T-helper 17 cell (primary cell): ENCODE data around the gene BCL7A. TPM values are rescaled to one million over a fixed set of nuclear protein-coding genes. Genes with fewer than 3 reads are reported as not detected.
"Not testable (repeated sequence)": the region's sequence is repeated elsewhere in the genome, so short reads cannot be mapped to it uniquely, and the experiment has no call there.

Source experiments
- ATAC-seq: fragments of 150-1000 bp; cut with Tn5 transposase; 2 replicates; pipeline ENCODE4 v1.10.0; 2021; ENCODE audit warnings: mild to moderate bottlenecking, moderate library complexity
- DNase-seq, 3 donors: peaks; one replicate each; pipeline versions ENCODE4 v3.0.0 to v3.0.0-alpha.2; 2020 to 2021
- H3K9me3 ChIP-seq: one replicate; pipeline ENCODE4 v1.7.0; 2013; ENCODE audit warnings: low read length, mild to moderate bottlenecking; ENCODE audit not compliant: control insufficient read depth, poor library complexity, severe bottlenecking
- H3K27ac Mint-ChIP-seq: one replicate; pipeline ENCODE4 v1.8.0; 2022; ENCODE audit warnings: mild to moderate bottlenecking, moderate library complexity, mixed read lengths
- H3K27me3 Mint-ChIP-seq: one replicate; pipeline ENCODE4 v1.8.0; 2022; ENCODE audit warnings: mixed read lengths
- H3K36me3 Mint-ChIP-seq: one replicate; pipeline ENCODE4 v1.8.0; 2022; ENCODE audit warnings: low read depth, mixed read lengths
- H3K4me1 Mint-ChIP-seq: one replicate; pipeline ENCODE4 v1.8.0; 2022; ENCODE audit warnings: mild to moderate bottlenecking, mixed read lengths
- H3K4me3 Mint-ChIP-seq: one replicate; pipeline ENCODE4 v1.8.0; 2022; ENCODE audit warnings: mild to moderate bottlenecking, moderate library complexity, mixed read lengths
- total RNA-seq, 4 donors: library from RNA in 2 of 4; stranded (reverse) in 2 of 4; gene quantifications; one replicate each; pipeline ENCODE4 v1.2.3 and lab custom pipeline; 2022 to 2026

BCL7A gene
- total RNA-seq, 2 donors from 2014 or later: 2.6 to 4.0 TPM

GRCh38 chr12:122042910-122043309 lies 21.2 kb downstream of the BCL7A start:
- no peaks in the 10 kb centered on the region for H3K9me3 ChIP-seq
- Mint-ChIP-seq H3K36me3 (no peaks in the 10 kb centered on the region), H3K4me3 (no peak overlapping the region), H3K27ac (no peak overlapping the region), H3K27me3 (no peaks in the 10 kb centered on the region), H3K4me1 (no peaks in the 10 kb centered on the region)
- ATAC-seq (no peak), DNase-seq (no peak)

- H3K9me3 ChIP-seq: no peaks in the 10 kb centered on the region
- DNase-seq (no peak), ATAC-seq (no peak)
- Mint-ChIP-seq H3K4me1 (no peaks in the 10 kb centered on the region), H3K27ac (no peak overlapping the region), H3K4me3 (no peak overlapping the region), H3K36me3 (no peaks in the 10 kb centered on the region), H3K27me3 (no peaks in the 10 kb centered on the region)
These were observed 21.8 kb downstream of the BCL7A start for GRCh38 chr12:122043476-122043875.

- H3K4me1 Mint-ChIP-seq: no peaks in the 10 kb centered on the region
- H3K9me3 ChIP-seq: no peaks in the 10 kb centered on the region
- H3K4me3 Mint-ChIP-seq: no peak overlapping the region
- ATAC-seq: no peak
- H3K27me3 Mint-ChIP-seq: no peaks in the 10 kb centered on the region
- H3K36me3 Mint-ChIP-seq: no peaks in the 10 kb centered on the region
- no peak overlapping the region for H3K27ac Mint-ChIP-seq
- DNase-seq: no peak
These were observed 23.6 kb downstream of the BCL7A start for GRCh38 chr12:122045262-122045661.

- Mint-ChIP-seq H3K27ac (no peak overlapping the region), H3K4me3 (no peak overlapping the region), H3K27me3 (no peaks in the 10 kb centered on the region), H3K36me3 (no peaks in the 10 kb centered on the region), H3K4me1 (no peaks in the 10 kb centered on the region)
- ATAC-seq (no peak), DNase-seq (no peak)
- no peaks in the 10 kb centered on the region for H3K9me3 ChIP-seq
These were observed 24.5 kb downstream of the BCL7A start for GRCh38 chr12:122046145-122046544.

GRCh38 chr12:122048151-122048550 lies 26.5 kb downstream of the BCL7A start:
- Mint-ChIP-seq H3K4me1 (no peaks in the 10 kb centered on the region), H3K27ac (peak overlapping the region; percentile 34), H3K36me3 (no peaks in the 10 kb centered on the region), H3K27me3 (no peaks in the 10 kb centered on the region), H3K4me3 (no peak overlapping the region)
- ATAC-seq (no peak), DNase-seq (no peak)
- H3K9me3 ChIP-seq: no peaks in the 10 kb centered on the region

- DNase-seq (no peak), ATAC-seq (no peak)
- H3K4me3 Mint-ChIP-seq: no peak overlapping the region
- H3K27me3 Mint-ChIP-seq: no peaks in the 10 kb centered on the region
- H3K4me1 Mint-ChIP-seq: peaks cover 4% of the 10 kb centered on the region
- H3K9me3 ChIP-seq: no peaks in the 10 kb centered on the region
- no peaks in the 10 kb centered on the region for H3K36me3 Mint-ChIP-seq
- H3K27ac Mint-ChIP-seq: no peak overlapping the region
These were observed 28.1 kb downstream of the BCL7A start for GRCh38 chr12:122049827-122050226.

GRCh38 chr12:122050706-122051105 lies 29.0 kb downstream of the BCL7A start:
- no peaks in the 10 kb centered on the region for H3K36me3 Mint-ChIP-seq
- H3K4me1 Mint-ChIP-seq: peaks cover 4% of the 10 kb centered on the region
- no peak overlapping the region for H3K27ac Mint-ChIP-seq
- H3K4me3 Mint-ChIP-seq: no peak overlapping the region
- H3K9me3 ChIP-seq: no peaks in the 10 kb centered on the region
- ATAC-seq (no peak), DNase-seq (no peak)
- no peaks in the 10 kb centered on the region for H3K27me3 Mint-ChIP-seq

GRCh38 chr12:122051231-122051876 lies 29.7 kb downstream of the BCL7A start:
- no peaks in the 10 kb centered on the region for H3K36me3 Mint-ChIP-seq
- no peak overlapping the region for H3K4me3 Mint-ChIP-seq
- ATAC-seq: no peak
- H3K27me3 Mint-ChIP-seq: no peaks in the 10 kb centered on the region
- no peak for DNase-seq
- H3K4me1 Mint-ChIP-seq: peaks cover 4% of the 10 kb centered on the region
- no peaks in the 10 kb centered on the region for H3K9me3 ChIP-seq
- no peak overlapping the region for H3K27ac Mint-ChIP-seq

- no peaks in the 10 kb centered on the region for H3K27me3 Mint-ChIP-seq
- H3K4me1 Mint-ChIP-seq: peaks cover 6% of the 10 kb centered on the region
- H3K9me3 ChIP-seq: no peaks in the 10 kb centered on the region
- H3K4me3 Mint-ChIP-seq: no peak overlapping the region
- DNase-seq (no peak), ATAC-seq (no peak)
- H3K27ac Mint-ChIP-seq: no peak overlapping the region
- H3K36me3 Mint-ChIP-seq: no peaks in the 10 kb centered on the region
These were observed 30.6 kb downstream of the BCL7A start for GRCh38 chr12:122052285-122052684.

GRCh38 chr12:122054842-122055520 lies 33.3 kb downstream of the BCL7A start:
- H3K4me1 Mint-ChIP-seq: peaks cover 8% of the 10 kb centered on the region
- no peaks in the 10 kb centered on the region for H3K27me3 Mint-ChIP-seq
- ATAC-seq: no peak
- H3K27ac Mint-ChIP-seq: no peak overlapping the region
- H3K36me3 Mint-ChIP-seq: no peaks in the 10 kb centered on the region
- H3K9me3 ChIP-seq: no peaks in the 10 kb centered on the region
- no peak for DNase-seq
- H3K4me3 Mint-ChIP-seq: no peak overlapping the region

- not testable (repeated sequence) for ATAC-seq, H3K27ac Mint-ChIP-seq, H3K4me1 Mint-ChIP-seq, H3K4me3 Mint-ChIP-seq, H3K9me3 ChIP-seq, H3K36me3 Mint-ChIP-seq, H3K27me3 Mint-ChIP-seq, DNase-seq
These were observed 34.7 kb downstream of the BCL7A start for GRCh38 chr12:122056406-122056805.

GRCh38 chr12:122057007-122057735 lies 35.5 kb downstream of the BCL7A start:
- H3K4me3 Mint-ChIP-seq: no peak overlapping the region
- H3K36me3 Mint-ChIP-seq: no peaks in the 10 kb centered on the region
- no peak for ATAC-seq
- H3K27me3 Mint-ChIP-seq: no peaks in the 10 kb centered on the region
- no peak for DNase-seq
- H3K27ac Mint-ChIP-seq: no peak overlapping the region
- no peaks in the 10 kb centered on the region for H3K9me3 ChIP-seq
- H3K4me1 Mint-ChIP-seq: peaks cover 8% of the 10 kb centered on the region

GRCh38 chr12:122057769-122058168 lies 36.1 kb downstream of the BCL7A start:
- Mint-ChIP-seq H3K4me1 (peaks cover 8% of the 10 kb centered on the region), H3K4me3 (no peak overlapping the region), H3K27ac (no peak overlapping the region), H3K27me3 (no peaks in the 10 kb centered on the region), H3K36me3 (no peaks in the 10 kb centered on the region)
- ATAC-seq (no peak), DNase-seq (no peak)
- H3K9me3 ChIP-seq: no peaks in the 10 kb centered on the region
